GM23248 (cell line): ENCODE measurements around the gene IMPDH1.

Experiments used
- EZH2 ChIP-seq: fragments of 200-600 bp; sonication (generic); IDR thresholded peaks from 2 replicates; pipeline ENCODE4 v1.6.1; 2018; ENCODE audit warnings: antibody characterized with exemption, mild to moderate bottlenecking; ENCODE audit not compliant: insufficient read depth, poor library complexity, severe bottlenecking
- EZH2phosphoT487 ChIP-seq: fragments of 200-600 bp; sonication (generic); IDR thresholded peaks from 2 replicates; pipeline ENCODE4 v1.6.1; 2018; ENCODE audit warnings: antibody characterized with exemption, moderate library complexity, mild to moderate bottlenecking, low read depth; ENCODE audit not compliant: insufficient read depth

DNA sequence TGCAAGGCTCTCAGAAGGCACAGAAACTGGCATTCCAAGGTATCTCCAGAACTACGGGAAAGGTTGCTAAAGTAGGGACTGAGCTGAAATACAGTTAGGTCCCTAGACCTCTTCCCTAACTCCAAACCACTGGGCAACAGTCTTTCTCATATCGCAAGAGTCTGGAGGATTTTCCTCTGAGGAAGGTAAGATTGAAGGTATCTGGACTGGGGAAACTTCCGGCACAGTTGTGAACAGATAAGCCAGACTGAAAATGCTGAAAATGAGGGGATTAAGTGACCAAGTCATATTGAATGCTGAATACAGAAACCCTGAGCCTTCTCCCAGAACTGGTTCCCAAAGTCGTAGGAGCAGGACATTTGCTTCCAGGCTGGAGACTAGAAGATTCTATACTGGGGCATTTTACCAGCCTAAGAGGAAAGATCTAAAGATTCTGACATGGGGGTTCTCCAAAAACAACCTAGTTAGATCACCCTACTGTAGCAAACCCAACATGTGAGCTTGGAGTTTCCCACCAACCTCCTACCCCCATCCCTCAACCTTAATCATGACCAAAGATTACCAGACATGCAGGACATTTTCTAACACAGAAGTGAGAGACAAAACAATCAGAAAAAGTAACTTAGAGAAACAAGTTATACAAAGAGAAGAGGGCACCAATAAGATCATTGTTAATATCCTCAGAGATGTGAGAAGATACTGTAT lies 45.5 kb downstream of the IMPDH1 start:
- TF ChIP-seq EZH2 (no peak), EZH2phosphoT487 (no peak)
